ENCODE data around the gene C2CD2.

C2CD2 gene

DNA sequence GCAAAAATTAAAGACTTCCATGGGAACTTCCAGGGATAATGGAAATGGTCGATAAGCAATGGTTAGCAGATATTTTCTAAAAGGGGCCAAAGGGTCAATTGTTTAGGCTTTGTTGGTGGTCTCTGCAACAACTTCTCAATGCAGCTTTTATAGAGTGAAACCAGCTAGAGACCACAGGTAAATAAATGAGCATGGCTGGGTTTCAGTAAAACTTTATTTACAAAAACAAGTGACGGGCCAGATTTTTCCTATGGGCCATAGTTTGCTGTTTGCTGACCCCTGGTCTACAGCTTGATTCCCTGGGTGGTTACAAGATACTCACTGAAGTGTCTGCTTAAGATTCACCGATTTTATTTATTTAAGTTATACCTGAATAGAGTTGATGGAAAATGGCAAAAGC, 52.0 kb downstream of the C2CD2 start:
- no peak for TF ChIP-seq JUND (IDR thresholded peaks at IDR 0.05; ENCODE audit: low read depth)
- in situ Hi-C loops (cut with HindIII; ENCODE audit: low pct_unique_long_range_greater_than_20kb, low sequenced_read_pairs), result no loop called here
- DNase-seq (ENCODE audit: low read depth in 1 of 2, low spot score in 1 of 2), result no peak

DNA sequence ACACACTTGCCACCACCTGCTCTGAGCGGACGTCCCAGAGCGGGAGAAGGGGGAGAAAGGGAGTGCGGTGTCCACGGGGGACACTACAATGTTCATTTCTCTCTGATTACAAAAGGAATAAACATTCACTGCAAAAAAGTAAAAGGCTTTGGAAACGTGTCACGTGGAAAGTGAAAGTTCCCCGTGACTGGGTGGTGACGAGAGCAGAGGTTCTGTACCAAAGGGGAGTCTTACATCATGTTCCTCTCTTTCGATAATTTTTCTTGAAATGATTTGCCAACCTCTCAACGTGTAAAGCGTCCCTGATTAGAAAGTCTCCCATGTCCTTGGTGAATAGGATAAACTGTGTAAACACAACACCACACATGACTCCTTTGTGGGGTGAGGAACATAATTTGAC, 52.7 kb downstream of the C2CD2 start:
- no peak for DNase-seq (ENCODE audit: low read depth in 1 of 2, low spot score in 1 of 2)
- in situ Hi-C loops (cut with HindIII; ENCODE audit: low pct_unique_long_range_greater_than_20kb, low sequenced_read_pairs), result no loop called here
- no peak for TF ChIP-seq JUND (IDR thresholded peaks at IDR 0.05; ENCODE audit: low read depth)

DNA sequence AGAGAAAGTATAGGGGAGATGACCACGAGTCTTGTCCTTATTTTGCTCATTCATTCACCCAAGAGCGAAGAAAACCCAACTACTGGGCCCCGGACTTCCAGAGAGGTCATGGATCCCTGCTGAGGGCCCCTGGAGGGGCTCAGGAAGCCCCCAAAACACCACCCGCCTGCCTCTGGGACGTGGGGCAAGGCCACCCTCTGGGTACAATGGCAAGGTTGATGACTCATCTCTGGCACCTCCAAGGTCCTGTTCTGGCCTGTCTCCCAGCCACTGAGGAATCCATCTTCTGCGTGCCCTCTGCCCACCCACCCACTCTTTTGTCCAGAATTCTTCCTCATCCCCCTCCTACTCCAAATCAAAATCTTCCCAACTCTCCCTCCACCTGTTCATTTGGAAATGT, 53.4 kb downstream of the C2CD2 start:
- in situ Hi-C loops (cut with HindIII; ENCODE audit: low pct_unique_long_range_greater_than_20kb, low sequenced_read_pairs), result no loop called here

DNA sequence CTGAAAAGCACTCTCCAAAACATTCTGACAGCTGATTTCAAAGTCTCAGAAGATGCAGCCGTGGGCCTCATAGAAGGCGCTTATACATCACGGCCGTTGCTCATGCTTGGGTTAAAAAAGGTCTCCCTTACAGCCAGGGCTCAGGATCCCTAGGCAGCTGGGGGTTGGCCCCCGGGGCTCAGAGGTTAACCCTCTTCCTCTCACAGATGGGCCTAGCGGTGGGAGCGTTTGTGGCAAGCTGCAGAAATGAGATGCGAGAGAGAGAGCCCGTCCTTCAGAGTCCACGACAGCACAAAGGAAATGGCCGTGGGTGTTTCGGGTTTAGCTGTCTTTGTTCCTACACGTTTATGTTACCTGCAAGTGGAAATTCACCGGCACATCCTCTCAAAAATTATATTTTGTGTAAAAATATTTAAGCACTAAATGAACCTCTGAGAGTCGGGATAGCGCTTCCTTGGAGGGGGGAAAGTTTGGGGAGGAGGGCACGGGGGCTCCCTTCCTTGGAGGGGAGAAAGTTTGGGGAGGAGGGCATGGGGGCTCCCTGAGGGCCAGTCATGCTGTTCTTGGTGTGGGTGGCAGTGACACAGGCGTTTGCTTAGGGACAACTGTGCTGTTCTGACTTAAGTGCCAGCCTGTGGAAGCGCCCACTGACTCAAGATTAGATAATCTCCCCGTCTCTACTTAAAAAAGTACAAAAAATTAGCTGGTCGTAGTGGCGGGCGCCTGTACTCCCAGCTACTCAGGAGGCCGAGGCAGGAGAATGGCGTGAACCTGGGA, 54.2 kb downstream of the C2CD2 start:
- TF ChIP-seq JUND (IDR thresholded peaks at IDR 0.05; ENCODE audit: low read depth), result no peak
- no peak for DNase-seq (ENCODE audit: low read depth in 1 of 2, low spot score in 1 of 2)
- in situ Hi-C loops (cut with HindIII; ENCODE audit: low pct_unique_long_range_greater_than_20kb, low sequenced_read_pairs), result no loop called here

More for the DNA sequence above, 53.4 kb downstream of the C2CD2 start:
- no peak for TF ChIP-seq JUND (IDR thresholded peaks at IDR 0.05; ENCODE audit: low read depth)
- no peak for DNase-seq (ENCODE audit: low read depth in 1 of 2, low spot score in 1 of 2)

DNA sequence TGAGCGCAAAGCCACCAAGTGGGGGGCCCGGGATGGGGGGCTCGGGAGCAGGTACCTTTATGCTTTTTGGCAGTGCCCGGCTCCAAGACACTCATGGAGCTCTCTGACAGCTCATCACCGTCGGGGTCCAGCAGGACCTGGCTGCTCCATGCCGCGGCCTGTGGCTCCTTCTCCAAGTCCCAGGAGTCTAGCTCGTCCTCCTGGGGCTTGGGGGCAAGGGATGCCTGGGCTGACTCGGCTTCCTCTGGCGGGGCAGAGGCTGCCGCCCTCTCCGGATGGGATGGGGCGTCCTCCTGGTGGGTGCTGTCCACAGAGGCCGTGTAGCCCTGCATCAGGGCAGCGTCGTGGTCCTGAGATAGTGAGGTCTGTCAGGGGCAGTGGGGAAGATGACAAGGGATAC, 54.8 kb downstream of the C2CD2 start:
- in situ Hi-C loops (cut with HindIII; ENCODE audit: low pct_unique_long_range_greater_than_20kb, low sequenced_read_pairs), result no loop called here
- no peak for TF ChIP-seq JUND (IDR thresholded peaks at IDR 0.05; ENCODE audit: low read depth)
- no peak for DNase-seq (ENCODE audit: low read depth in 1 of 2, low spot score in 1 of 2)

GRCh38 chr21:41897700-41898099, 56.1 kb downstream of the C2CD2 start:
- in situ Hi-C loops (cut with HindIII; ENCODE audit: low pct_unique_long_range_greater_than_20kb, low sequenced_read_pairs), result no loop called here
- TF ChIP-seq JUND (IDR thresholded peaks at IDR 0.05; ENCODE audit: low read depth), result no peak
- no peak for DNase-seq (ENCODE audit: low read depth in 1 of 2, low spot score in 1 of 2)

DNA sequence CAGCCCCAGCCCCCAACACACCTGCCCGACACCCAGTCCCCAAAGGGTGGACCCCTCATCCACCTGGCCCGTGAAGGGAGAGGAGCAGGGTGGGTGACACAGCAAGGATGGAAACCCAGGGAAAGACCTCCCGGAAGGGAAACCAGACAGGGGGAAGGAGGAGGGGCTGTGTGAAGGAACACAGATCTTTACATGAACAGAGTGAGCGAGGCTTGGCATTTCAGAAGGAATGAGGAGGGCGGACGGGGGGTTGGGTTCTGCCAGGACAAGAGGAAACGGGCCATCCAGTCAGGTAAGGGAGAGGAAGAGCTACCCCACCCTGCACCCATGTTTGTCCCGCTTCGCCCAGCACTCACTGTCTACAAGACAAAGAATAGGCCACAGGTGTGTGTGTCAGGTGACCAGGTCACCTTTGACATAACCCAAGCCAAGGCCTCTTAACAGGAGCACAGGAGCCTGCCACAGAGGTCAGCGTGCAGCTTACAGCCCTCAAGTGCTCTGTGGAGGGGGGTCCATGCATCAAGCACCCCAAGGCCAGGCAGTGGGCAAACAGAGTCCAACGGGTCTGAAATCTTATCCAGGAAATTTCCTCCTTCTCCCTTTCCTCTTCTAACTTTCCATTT, 56.7 kb downstream of the C2CD2 start:
- DNase-seq (ENCODE audit: low read depth in 1 of 2, low spot score in 1 of 2), result no peak
- in situ Hi-C loops (cut with HindIII; ENCODE audit: low pct_unique_long_range_greater_than_20kb, low sequenced_read_pairs), result no loop called here
- TF ChIP-seq JUND (IDR thresholded peaks at IDR 0.05; ENCODE audit: low read depth), result no peak

DNA sequence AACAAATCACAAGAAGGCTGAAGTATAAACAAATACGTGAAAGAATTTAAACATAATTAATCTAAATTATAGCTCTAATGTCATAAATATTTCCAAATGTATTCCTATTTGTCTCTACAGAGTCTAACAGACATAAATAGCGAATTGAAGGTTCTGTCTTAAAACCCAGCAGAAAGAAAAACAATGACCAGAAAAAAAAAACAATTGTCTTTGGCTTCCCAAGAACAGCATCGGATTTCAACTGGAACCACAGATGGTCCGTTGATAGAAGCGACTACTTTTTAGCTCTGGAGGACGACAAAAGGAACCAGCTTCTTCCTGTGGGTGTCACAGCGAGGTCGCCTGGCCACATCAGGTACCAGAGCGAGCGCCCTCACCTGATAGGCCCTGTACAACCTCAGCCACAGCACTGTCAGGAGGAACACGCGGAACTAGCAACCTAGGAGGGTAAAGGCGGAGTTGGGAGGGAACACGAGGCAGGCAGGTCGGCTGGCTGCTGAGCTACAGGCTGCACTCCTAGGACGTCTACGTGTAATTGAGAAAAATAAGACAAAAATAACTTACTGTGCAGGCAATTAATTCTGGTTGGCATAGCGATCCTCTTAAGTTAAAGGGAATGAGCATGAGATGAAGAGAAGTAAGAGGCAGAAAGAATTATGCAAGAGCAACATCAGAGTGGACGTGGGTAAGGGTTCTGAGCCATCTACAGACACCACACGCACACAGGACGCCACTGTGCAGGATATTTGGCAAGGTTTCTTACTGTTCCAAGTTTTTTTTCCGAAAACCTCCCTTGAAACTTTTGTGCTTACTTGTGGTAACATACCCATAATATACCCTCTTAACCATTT, 58.0 kb downstream of the C2CD2 start:
- no peak for TF ChIP-seq JUND (IDR thresholded peaks at IDR 0.05; ENCODE audit: low read depth)
- in situ Hi-C loops (cut with HindIII; ENCODE audit: low pct_unique_long_range_greater_than_20kb, low sequenced_read_pairs), result no loop called here
- DNase-seq (ENCODE audit: low read depth in 1 of 2, low spot score in 1 of 2), result no peak

DNA sequence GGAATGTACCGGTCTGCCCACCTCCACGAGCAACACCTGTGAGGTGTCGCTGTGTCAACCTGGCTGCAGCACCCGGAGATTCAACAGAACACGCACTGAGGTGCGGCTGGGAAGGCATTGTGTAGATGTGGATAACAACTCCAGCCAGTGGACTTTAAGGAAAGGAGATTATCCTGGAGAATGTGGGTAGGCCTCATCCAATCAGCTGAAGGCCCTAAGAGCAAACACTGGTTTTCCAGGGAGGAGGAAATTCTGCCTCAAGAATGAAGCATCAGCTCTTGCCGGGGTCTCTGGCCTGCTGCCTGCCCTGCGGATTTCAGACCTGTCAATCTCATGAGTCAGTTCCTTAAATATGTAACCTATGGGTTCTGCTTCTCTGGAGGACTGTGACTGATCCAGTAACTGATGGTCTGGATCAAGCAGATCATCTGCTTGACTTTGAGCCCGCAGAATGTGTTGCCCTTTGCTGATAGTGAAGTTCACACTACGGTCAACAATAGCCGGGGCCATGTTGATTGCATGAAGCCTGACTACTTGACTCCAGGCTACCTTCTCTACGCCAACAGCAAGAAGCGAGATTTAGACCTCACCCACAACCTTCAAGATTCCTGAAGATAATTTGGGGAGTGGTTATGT, 58.8 kb downstream of the C2CD2 start:
- DNase-seq (ENCODE audit: low read depth in 1 of 2, low spot score in 1 of 2), result no peak
- in situ Hi-C loops (cut with HindIII; ENCODE audit: low pct_unique_long_range_greater_than_20kb, low sequenced_read_pairs), result no loop called here
- TF ChIP-seq JUND (IDR thresholded peaks at IDR 0.05; ENCODE audit: low read depth), result no peak

GRCh38 chr21:41894511-41894910, 59.3 kb downstream of the C2CD2 start:
- no peak for DNase-seq (ENCODE audit: low read depth in 1 of 2, low spot score in 1 of 2)
- TF ChIP-seq JUND (IDR thresholded peaks at IDR 0.05; ENCODE audit: low read depth), result no peak
- in situ Hi-C loops (cut with HindIII; ENCODE audit: low pct_unique_long_range_greater_than_20kb, low sequenced_read_pairs), result no loop called here

- TF ChIP-seq JUND (IDR thresholded peaks at IDR 0.05; ENCODE audit: low read depth), result no peak
- in situ Hi-C loops (cut with HindIII; ENCODE audit: low pct_unique_long_range_greater_than_20kb, low sequenced_read_pairs), result no loop called here
- DNase-seq (ENCODE audit: low read depth in 1 of 2, low spot score in 1 of 2), result no peak
Measured at GRCh38 chr21:41892726-41893125, 61.1 kb downstream of the C2CD2 start.

DNA sequence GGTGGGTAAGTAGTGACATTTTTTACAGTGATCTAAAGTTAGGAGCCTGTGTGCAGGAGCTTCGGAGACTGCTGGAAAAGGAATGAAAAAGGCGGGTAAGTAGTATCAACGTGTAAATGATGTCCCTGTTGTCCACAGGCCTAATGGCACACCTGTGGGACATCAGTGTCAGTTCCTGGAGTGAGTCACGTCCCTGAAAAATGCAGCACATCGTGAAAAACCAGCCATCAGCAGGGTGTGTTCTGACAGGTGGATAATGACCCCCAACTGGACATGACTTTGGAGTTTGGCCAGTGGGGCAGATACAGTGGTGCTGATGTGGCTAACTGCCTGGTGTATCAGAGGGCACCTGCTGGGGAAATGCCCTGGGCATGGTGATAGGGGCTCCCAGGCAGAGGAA, 62.7 kb downstream of the C2CD2 start:
- TF ChIP-seq JUND (IDR thresholded peaks at IDR 0.05; ENCODE audit: low read depth), result no peak

More for the DNA sequence above, 62.7 kb downstream of the C2CD2 start:
- no peak for DNase-seq (ENCODE audit: low read depth in 1 of 2, low spot score in 1 of 2)
- in situ Hi-C loops (cut with HindIII; ENCODE audit: low pct_unique_long_range_greater_than_20kb, low sequenced_read_pairs), result no loop called here

Measured in T47D (cell line).